ENCODE data around the gene CDH23.

CDH23 gene

DNA sequence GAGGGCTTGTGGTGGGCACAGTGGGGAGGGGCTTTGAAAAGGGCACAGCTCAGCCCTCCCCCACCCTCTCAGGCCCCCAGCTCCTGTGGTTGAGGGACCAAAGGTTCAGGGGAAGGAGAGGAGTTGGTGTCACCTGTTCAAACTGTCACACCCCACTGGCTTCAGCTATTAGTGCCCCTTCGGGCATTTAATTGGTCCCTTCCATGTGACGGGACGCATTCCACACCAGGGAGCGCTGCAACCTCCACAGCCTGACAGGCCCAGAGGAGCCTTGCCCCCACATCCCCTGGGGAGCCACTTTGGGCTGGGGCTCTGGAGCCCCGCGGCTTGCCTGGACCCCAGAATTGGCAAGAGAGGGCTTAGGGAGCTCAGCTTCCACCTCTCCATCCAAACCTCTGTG is 247.2 kb downstream of the CDH23 start:
- TF ChIP-seq FOXP2 (optimal IDR thresholded peaks at IDR 0.05; ENCODE audit: borderline replicate concordance, extremely low read depth, extremely low read length, insufficient read depth) (no peak), TAF1 (IDR thresholded peaks at IDR 0.05; ENCODE audit: borderline replicate concordance, insufficient read depth, low read length) (no peak), SIN3A (IDR thresholded peaks at IDR 0.05; ENCODE audit: borderline replicate concordance, insufficient read depth, low read length) (no peak), POLR2AphosphoS5 (IDR thresholded peaks at IDR 0.05; ENCODE audit: low read depth, low read length) (no peak)
- TF ChIP-seq, protein P1, sequence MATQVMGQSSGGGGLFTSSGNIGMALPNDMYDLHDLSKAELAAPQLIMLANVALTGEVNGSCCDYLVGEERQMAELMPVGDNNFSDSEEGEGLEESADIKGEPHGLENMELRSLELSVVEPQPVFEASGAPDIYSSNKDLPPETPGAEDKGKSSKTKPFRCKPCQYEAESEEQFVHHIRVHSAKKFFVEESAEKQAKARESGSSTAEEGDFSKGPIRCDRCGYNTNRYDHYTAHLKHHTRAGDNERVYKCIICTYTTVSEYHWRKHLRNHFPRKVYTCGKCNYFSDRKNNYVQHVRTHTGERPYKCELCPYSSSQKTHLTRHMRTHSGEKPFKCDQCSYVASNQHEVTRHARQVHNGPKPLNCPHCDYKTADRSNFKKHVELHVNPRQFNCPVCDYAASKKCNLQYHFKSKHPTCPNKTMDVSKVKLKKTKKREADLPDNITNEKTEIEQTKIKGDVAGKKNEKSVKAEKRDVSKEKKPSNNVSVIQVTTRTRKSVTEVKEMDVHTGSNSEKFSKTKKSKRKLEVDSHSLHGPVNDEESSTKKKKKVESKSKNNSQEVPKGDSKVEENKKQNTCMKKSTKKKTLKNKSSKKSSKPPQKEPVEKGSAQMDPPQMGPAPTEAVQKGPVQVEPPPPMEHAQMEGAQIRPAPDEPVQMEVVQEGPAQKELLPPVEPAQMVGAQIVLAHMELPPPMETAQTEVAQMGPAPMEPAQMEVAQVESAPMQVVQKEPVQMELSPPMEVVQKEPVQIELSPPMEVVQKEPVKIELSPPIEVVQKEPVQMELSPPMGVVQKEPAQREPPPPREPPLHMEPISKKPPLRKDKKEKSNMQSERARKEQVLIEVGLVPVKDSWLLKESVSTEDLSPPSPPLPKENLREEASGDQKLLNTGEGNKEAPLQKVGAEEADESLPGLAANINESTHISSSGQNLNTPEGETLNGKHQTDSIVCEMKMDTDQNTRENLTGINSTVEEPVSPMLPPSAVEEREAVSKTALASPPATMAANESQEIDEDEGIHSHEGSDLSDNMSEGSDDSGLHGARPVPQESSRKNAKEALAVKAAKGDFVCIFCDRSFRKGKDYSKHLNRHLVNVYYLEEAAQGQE (IDR thresholded peaks at IDR 0.05; ENCODE audit: insufficient read depth in 1 of 2, low read depth in 2 of 2, low read length in 2 of 2), result no peak

DNA sequence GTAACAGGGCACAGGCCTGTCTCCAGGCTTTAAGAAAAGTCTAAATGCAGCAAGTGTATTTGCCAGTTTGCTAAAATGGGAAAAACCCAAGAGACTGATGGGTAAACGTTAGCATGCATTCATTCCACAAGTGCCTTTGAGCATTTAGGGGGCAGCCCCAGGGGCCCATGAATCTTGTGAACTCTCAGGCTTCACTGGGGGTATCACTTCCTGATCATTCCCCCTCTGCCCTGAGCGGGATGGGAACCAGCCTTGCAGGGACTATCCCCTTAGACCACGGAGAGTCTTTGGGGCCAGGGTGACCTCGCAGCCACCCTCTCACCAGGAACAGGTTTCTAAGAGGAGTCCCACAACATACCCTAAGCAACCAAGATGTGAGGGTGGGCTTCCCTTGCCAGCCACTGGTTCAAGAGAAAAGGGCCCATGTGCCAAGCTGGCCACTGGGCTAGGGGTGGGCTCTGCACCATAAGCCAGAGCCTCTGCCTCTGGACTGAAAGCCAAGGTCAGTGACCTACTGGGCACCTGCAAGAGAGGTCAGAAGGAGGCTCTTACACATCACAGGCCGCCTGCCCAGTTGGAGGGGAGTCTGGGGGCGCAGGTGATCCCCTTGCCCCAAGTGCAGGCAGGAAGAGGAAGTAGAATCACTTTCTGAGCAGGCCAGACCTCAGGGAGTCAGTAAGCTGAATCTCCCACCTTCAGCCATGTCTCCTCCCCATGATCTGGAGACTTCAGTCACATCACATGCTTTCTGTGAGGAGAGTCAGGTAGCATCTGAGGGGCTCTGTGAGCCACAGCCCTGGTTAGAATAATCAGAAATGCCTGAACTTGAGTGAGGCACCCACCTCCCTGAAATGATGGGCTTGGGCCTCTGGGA is 247.8 kb downstream of the CDH23 start:
- no peak for TF ChIP-seq TAF1 (IDR thresholded peaks at IDR 0.05; ENCODE audit: borderline replicate concordance, insufficient read depth, low read length)
- no peak for TF ChIP-seq POLR2AphosphoS5 (IDR thresholded peaks at IDR 0.05; ENCODE audit: low read depth, low read length)
- TF ChIP-seq, protein P1 (IDR thresholded peaks at IDR 0.05; ENCODE audit: insufficient read depth in 1 of 2, low read depth in 2 of 2, low read length in 2 of 2), result no peak
- TF ChIP-seq SIN3A (IDR thresholded peaks at IDR 0.05; ENCODE audit: borderline replicate concordance, insufficient read depth, low read length), result no peak
- no peak for TF ChIP-seq FOXP2 (optimal IDR thresholded peaks at IDR 0.05; ENCODE audit: borderline replicate concordance, extremely low read depth, extremely low read length, insufficient read depth)

DNA sequence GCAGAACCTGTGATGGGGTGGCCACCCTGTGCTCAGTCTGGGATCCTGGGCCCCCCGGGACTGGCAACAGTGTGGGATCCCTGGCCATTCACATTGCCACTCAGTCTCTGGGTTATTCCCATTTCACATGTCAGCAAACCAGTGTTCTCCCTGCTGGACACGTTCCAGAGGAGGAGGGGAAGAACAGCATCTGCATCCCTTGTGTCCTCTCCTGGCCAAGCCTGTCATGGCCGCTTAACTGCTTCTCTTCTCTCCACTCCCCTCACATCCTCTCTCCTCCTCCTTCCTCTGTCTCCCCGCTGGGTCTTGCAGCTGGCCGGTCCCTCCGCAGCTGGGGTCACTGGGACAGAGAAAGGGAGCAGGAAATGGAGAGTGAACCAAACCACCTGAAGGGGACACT is 248.5 kb downstream of the CDH23 start:
- TF ChIP-seq, protein P1 (IDR thresholded peaks at IDR 0.05; ENCODE audit: insufficient read depth in 1 of 2, low read depth in 2 of 2, low read length in 2 of 2), result no peak
- TF ChIP-seq FOXP2 (optimal IDR thresholded peaks at IDR 0.05; ENCODE audit: borderline replicate concordance, extremely low read depth, extremely low read length, insufficient read depth) (no peak), POLR2AphosphoS5 (IDR thresholded peaks at IDR 0.05; ENCODE audit: low read depth, low read length) (no peak), SIN3A (IDR thresholded peaks at IDR 0.05; ENCODE audit: borderline replicate concordance, insufficient read depth, low read length) (no peak), TAF1 (IDR thresholded peaks at IDR 0.05; ENCODE audit: borderline replicate concordance, insufficient read depth, low read length) (no peak)

DNA sequence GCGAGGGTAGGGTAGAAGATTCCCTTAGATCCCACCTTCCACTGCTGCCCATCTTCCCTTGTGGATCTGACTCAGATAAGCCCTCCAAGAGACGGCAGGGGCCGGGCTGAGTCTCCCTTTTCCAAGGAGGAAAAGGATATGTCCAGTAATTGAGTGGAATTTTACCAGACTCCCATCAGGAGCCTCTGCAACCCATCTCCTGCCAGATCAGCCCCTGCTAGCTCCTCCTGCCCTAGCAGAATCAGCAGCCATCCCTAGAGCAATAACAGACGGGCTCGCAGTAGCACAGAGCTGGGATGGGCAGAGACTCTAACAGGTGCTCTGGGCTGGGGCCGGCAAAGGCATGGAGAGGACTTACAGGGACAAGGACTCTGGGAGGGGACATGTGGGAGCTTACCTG is 249.3 kb downstream of the CDH23 start:
- TF ChIP-seq POLR2AphosphoS5 (IDR thresholded peaks at IDR 0.05; ENCODE audit: low read depth, low read length) (no peak), SIN3A (IDR thresholded peaks at IDR 0.05; ENCODE audit: borderline replicate concordance, insufficient read depth, low read length) (no peak), TAF1 (IDR thresholded peaks at IDR 0.05; ENCODE audit: borderline replicate concordance, insufficient read depth, low read length) (no peak), FOXP2 (optimal IDR thresholded peaks at IDR 0.05; ENCODE audit: borderline replicate concordance, extremely low read depth, extremely low read length, insufficient read depth) (no peak)
- TF ChIP-seq, protein P1 (IDR thresholded peaks at IDR 0.05; ENCODE audit: insufficient read depth in 1 of 2, low read depth in 2 of 2, low read length in 2 of 2), result no peak
